Thyroid gland (tissue), 4 donors: ENCODE data around the gene MAP2K1. TPM values are rescaled to one million over a fixed set of nuclear protein-coding genes. Genes with fewer than 3 reads are reported as not detected.

Experiments
- DNase-seq, 2 donors: peaks; one replicate each; pipeline ENCODE4 v3.0.0-alpha.2; 2019
- H3K27ac ChIP-seq, 3 donors: fragments of 200-600 bp; sonication (generic); 1 replicate in 2 of 3; 2 replicates in 1 of 3; pipeline ENCODE4 v1.5.1; 2016 to 2019; ENCODE audit warnings: mild to moderate bottlenecking in 1 of 3, moderate library complexity in 1 of 3
- H3K27me3 ChIP-seq: fragments of 200-600 bp; sonication (generic); one replicate; pipeline ENCODE4 v1.5.1; 2019
- H3K36me3 ChIP-seq, 2 donors: fragments of 200-600 bp; sonication (generic); one replicate each; pipeline ENCODE4 v1.5.1; 2016 to 2019
- H3K4me1 ChIP-seq, 2 donors: fragments of 200-600 bp; sonication (generic); one replicate each; pipeline ENCODE4 v1.5.1; 2017 to 2019
- H3K4me3 ChIP-seq, 3 donors: fragments of 200-600 bp; sonication (generic); replicated peaks in 1 of 3; 1 replicate in 2 of 3; 2 replicates in 1 of 3; pipeline ENCODE4 v1.5.1; 2016; ENCODE audit warnings: mild to moderate bottlenecking in 1 of 3
- H3K9me3 ChIP-seq: fragments of 200-600 bp; sonication (generic); one replicate; pipeline ENCODE4 v1.5.1; 2017
- CTCF ChIP-seq, 6 experiments: fragments of 200-600 bp in 3 of 6; fragments of 450-650 bp in 3 of 6; sonication (generic) in 3 of 6; IDR thresholded peaks; one replicate each; pipeline ENCODE4 v1.5.1; 2016 to 2019; ENCODE audit warnings: antibody characterized with exemption in 6 of 6, mild to moderate bottlenecking in 2 of 6, inconsistent platforms in 1 of 6, moderate library complexity in 1 of 6
- POLR2A ChIP-seq, 2 donors: fragments of 450-650 bp; IDR thresholded peaks; one replicate each; pipeline ENCODE4 v1.6.1; 2017; ENCODE audit warnings: antibody characterized with exemption in 2 of 2, mild to moderate bottlenecking in 2 of 2, moderate library complexity in 1 of 2
- WGBS, 2 donors: methylation state at CpG; one replicate each; pipeline ENCODE4 v1.1.5; 2017; 5-methylcytosine and 5-hydroxymethylcytosine counted together
- intact Hi-C: fragments of 100-400 bp; cut with DNase I; formaldehyde crosslinking; loops from one replicate; pipeline ENCODE4 v1.15.1; 2023
- total RNA-seq, 4 donors: library from RNA; depleted of rRNA; stranded (reverse); fragments of >200 nt; gene quantifications; one replicate each; pipeline ENCODE4 v1.2.3, GENCODE V29; 2016

The MAP2K1 gene
- total RNA-seq, 4 donors from 2014 or later, result 18.1 to 25.4 (median 25.3) TPM

GRCh38 chr15:66430627-66431255 lies 44.0 kb downstream of the MAP2K1 start:
- TF ChIP-seq CTCF (IDR thresholded peaks at IDR 0.05) (no peak), POLR2A (IDR thresholded peaks at IDR 0.05) (no peak)
- DNase-seq, result no peak
- no peaks in the 10 kb centered on the region for H3K27me3 ChIP-seq
- H3K36me3 ChIP-seq, result peaks cover 0 to under 1% of the 10 kb centered on the region in 2 donors
- H3K27ac ChIP-seq, result no peak overlapping the region
- no peaks in the 10 kb centered on the region for H3K9me3 ChIP-seq
- no peaks in the 10 kb centered on the region for H3K4me1 ChIP-seq
- no peak overlapping the region for H3K4me3 ChIP-seq
- intact Hi-C loops, result no loop called here
- WGBS, 2 donors, result 58 to 72% methylated on average over 3 of the region's 3 CpGs

- no peak for TF ChIP-seq POLR2A (IDR thresholded peaks at IDR 0.05)
- Histone ChIP-seq H3K27ac (no peak overlapping the region), H3K27me3 (no peaks in the 10 kb centered on the region), H3K4me1 (no peaks in the 10 kb centered on the region), H3K9me3 (no peaks in the 10 kb centered on the region), H3K4me3 (no peak overlapping the region), H3K36me3 (peaks cover 3 to 7% of the 10 kb centered on the region in 2 donors)
- DNase-seq, result no peak
- WGBS, 2 donors, result 91 to 100% methylated on average over 2 of the region's 2 CpGs
- intact Hi-C loops, result no loop called here
Measured at GRCh38 chr15:66433726-66434125, 47.0 kb downstream of the MAP2K1 start.

GRCh38 chr15:66440501-66440900 lies 53.8 kb downstream of the MAP2K1 start:
- TF ChIP-seq CTCF (IDR thresholded peaks at IDR 0.05) (no peak), POLR2A (IDR thresholded peaks at IDR 0.05) (no peak)
- Histone ChIP-seq H3K9me3 (no peaks in the 10 kb centered on the region), H3K27me3 (no peaks in the 10 kb centered on the region), H3K36me3 (peaks cover 15 to 16% of the 10 kb centered on the region in 2 donors), H3K4me1 (no peaks in the 10 kb centered on the region), H3K27ac (no peak overlapping the region), H3K4me3 (no peak overlapping the region)
- no peak for DNase-seq
- intact Hi-C loops, result no loop called here
- WGBS, 2 donors, result 91 to 93% methylated on average over 2 of the region's 2 CpGs

- WGBS, 2 donors, result 94 to 96% methylated on average over 4 of the region's 4 CpGs
- Histone ChIP-seq H3K4me1 (no peaks in the 10 kb centered on the region), H3K27me3 (no peaks in the 10 kb centered on the region), H3K27ac (no peak overlapping the region), H3K36me3 (no peaks in the 10 kb centered on the region), H3K4me3 (no peak overlapping the region), H3K9me3 (no peaks in the 10 kb centered on the region)
- intact Hi-C loops, result no loop called here
- TF ChIP-seq CTCF (IDR thresholded peaks at IDR 0.05) (no peak), POLR2A (IDR thresholded peaks at IDR 0.05) (no peak)
- DNase-seq, result no peak
Measured at GRCh38 chr15:66452420-66452819, 65.7 kb downstream of the MAP2K1 start.

- 92 to 97% methylated on average over 1 of the region's 1 CpG for WGBS, 2 donors
- intact Hi-C loops, result no loop called here
- Histone ChIP-seq H3K4me1 (no peaks in the 10 kb centered on the region), H3K9me3 (no peaks in the 10 kb centered on the region), H3K36me3 (no peaks in the 10 kb centered on the region), H3K27ac (no peak overlapping the region), H3K27me3 (no peaks in the 10 kb centered on the region), H3K4me3 (no peak overlapping the region)
- TF ChIP-seq CTCF (IDR thresholded peaks at IDR 0.05) (no peak), POLR2A (IDR thresholded peaks at IDR 0.05) (no peak)
- DNase-seq, result no peak
Measured at GRCh38 chr15:66452971-66453580, 66.4 kb downstream of the MAP2K1 start.
